Astrocyte of the spinal cord (primary cell): ENCODE data around the gene RARRES1.

ENCODE experiments used
- DNase-seq: peaks from one replicate; pipeline ENCODE4 v3.0.0; 2011; ENCODE audit warnings: low read depth, low spot score
- H3K4me3 ChIP-seq: 2 replicates; pipeline ENCODE4 v1.5.1; 2011; ENCODE audit warnings: low read depth, mild to moderate bottlenecking, low read length, moderate library complexity
- CTCF ChIP-seq: IDR thresholded peaks from 2 replicates; pipeline ENCODE4 v1.5.1; 2012; ENCODE audit warnings: low read depth, mild to moderate bottlenecking, low read length, inconsistent platforms
- in situ Hi-C: cut with HindIII; loops from 2 replicates; pipeline ENCODE4 v1.10.0; 2017; ENCODE audit warnings: low sequenced_read_pairs

The RARRES1 gene

GRCh38 chr3:158658889-158659288, 73.4 kb downstream of the RARRES1 start:
- TF ChIP-seq CTCF, result no peak
- no peak overlapping the region for H3K4me3 ChIP-seq
- DNase-seq, result no peak
- in situ Hi-C loops, result no loop called here

GRCh38 chr3:158652463-158652862, 79.8 kb downstream of the RARRES1 start:
- H3K4me3 ChIP-seq, result no peak overlapping the region
- DNase-seq, result no peak
- in situ Hi-C loops, result no loop called here
- TF ChIP-seq CTCF, result no peak

GRCh38 chr3:158651192-158651591, 81.1 kb downstream of the RARRES1 start:
- no peak for TF ChIP-seq CTCF
- no peak overlapping the region for H3K4me3 ChIP-seq
- in situ Hi-C loops, result no loop called here
- no peak for DNase-seq

GRCh38 chr3:158649791-158650190, 82.5 kb downstream of the RARRES1 start:
- in situ Hi-C loops, result no loop called here
- TF ChIP-seq CTCF, result no peak
- no peak overlapping the region for H3K4me3 ChIP-seq
- no peak for DNase-seq
